Right renal cortex interstitium (tissue), 3 donors: ENCODE measurements around the gene ARHGAP27. TPM values are rescaled to one million over a fixed set of nuclear protein-coding genes. Genes with fewer than 3 reads are reported as not detected.

ENCODE experiments used
- DNase-seq, 3 donors: peaks; one replicate each; pipeline ENCODE4 v3.0.0-alpha.2; 2013; ENCODE audit warnings: low read depth in 3 of 3, low spot score in 2 of 3
- polyA plus RNA-seq, 3 donors: library from polyadenylated mRNA; unstranded; fragments of 120-200 nt; gene quantifications; one replicate each; pipeline ENCODE4 v1.2.1, GENCODE V29; 2013; ENCODE audit not compliant: insufficient read length in 3 of 3

The ARHGAP27 gene
- polyA plus RNA-seq, 3 donors: 10.9 to 11.7 (median 11.2) TPM

DNA sequence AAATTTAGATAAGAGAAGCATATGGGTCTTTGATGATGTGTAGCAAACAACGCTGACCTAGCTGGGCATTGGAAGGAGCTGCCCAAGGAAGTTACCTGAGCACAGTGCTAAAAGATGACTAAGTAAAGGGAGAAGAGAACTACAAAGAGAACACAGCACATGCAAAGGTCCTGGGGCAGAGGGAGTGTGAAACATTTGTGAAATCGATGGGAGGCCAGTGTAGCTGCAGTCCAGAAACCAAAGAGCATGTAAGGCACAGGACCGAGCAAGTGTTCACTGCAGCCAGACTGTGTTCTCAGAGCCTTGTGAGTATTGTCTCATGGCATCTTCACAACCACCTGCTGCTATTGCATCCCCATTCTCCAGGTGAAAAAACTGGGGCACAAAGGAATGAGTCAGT lies 44.9 kb downstream of the ARHGAP27 start:
- no peak for DNase-seq

DNA sequence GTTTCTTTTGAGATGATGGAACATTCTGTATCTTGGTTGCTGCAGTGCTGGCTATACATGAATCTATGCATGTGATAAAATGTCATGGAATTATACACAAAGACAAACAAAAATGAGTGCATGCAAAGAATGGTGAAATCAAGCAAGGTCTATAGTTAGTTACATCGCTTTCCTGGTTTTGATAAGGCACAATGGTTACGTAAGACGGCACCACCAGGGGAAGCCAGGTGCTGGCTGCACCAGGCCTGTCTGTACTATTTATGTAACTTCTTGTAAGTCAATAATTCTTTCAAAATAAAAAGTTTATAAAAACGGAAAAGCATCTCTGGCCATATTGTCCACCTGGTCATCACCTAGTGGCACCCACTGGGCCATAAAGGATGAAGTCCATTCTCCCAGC lies 46.5 kb downstream of the ARHGAP27 start:
- DNase-seq: no peak

DNA sequence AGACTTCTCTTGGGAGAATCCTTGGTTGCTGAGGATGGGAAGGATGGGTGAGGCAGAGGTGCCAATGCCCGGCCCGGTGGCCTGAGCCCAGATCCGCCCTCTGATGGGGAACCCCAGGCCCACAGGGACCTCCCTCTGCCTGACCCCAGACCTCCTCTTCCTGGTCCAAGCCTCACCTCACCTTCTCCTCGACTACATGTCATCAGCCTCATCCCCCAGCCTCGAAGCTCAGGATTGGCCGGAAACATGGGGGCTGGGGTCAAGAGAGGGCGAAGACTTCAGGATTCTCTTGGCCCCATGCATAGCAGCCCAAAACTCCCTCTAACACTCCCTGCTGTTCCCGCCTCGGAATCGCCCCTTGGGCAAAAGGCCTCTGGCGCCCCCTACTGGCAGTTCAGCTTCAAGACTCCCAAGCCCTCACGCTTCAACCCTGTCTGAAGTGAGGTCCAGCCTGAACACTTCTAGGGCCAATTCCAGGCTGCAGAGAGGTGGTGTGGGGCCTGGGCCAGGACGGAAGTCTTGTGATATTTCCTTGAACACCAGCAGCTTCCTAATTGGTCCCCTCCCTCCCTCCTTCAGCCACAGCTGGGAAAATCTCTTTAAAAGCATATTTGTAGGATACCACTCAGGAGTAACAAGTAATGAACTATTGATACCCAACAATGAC lies 47.2 kb downstream of the ARHGAP27 start:
- DNase-seq: peak in 1 of 3 donors; percentile 73

DNA sequence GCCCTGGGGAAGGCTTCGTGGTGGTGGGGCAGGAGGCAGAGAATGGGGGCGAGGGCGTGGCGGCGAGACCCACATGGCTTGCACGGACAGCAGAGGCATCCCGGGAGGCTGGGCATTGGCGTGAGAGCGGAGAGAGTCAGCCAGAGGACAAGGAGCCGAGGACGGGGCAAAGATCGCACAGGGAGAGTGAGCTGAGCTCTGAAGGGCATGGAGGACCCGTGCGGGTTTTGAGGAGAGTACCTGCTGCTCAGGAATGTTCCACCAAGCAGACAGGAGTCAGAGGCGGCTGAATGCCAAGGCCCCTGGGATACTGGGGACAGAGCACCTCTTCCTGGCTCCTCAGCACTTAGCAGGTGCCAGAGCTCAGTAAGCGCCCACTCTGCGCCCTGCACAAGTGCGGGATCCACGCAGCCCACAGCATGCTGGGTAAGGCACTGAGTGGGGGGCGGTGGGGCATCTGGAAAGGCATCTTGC lies 47.8 kb downstream of the ARHGAP27 start:
- no peak for DNase-seq

DNA sequence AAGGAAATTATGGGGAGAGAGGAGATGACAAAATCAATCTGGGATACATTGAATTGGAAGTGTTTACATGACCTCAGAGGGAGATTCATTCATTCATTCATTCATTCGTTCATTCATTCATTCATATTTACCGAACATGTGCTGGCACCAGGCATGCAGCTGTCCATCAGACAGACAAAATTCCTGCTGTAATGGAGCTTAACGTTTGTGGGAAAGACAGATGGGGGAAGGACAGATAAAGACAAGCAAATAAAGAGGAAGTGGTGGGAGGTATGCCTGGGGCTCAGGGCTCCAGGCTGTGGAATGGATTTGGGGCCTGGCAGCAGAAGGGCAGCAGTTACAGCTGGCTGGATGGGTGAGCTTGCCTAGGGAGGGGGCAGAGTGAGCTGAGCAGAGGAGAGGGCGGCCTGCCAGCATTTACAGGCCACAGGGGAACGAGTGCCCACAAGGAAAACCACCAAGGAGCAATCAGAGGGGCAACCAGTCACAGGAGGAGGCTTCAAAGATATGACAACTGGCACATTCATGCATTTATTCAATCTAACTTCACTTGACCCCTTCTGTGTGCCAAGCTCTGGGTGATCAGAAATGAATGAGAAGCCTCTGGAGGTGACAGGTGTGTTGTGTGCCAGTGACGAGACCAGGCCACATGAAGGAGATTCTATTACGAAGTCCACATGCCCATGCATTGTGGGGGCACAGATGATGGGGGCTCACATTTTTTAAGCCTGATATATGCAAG lies 48.5 kb downstream of the ARHGAP27 start:
- no peak for DNase-seq

DNA sequence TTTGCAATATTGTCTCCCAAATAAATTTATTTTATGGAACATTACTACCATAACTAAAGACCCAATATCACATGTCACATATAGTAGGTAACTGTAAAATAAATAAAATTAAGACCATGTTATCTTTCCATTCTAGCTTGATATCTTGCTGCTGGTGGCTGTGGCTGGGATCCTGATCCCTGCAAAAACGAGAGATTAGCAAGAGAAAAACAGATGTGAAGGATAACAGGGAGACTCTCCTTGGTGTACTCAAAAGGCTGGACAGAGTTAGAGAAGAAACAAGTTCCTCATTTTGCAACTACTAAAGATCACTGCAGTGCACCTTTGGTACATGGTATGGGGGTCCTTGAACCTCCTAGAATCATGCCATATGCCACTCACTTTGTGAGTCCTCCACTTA lies 49.7 kb downstream of the ARHGAP27 start:
- no peak for DNase-seq

DNA sequence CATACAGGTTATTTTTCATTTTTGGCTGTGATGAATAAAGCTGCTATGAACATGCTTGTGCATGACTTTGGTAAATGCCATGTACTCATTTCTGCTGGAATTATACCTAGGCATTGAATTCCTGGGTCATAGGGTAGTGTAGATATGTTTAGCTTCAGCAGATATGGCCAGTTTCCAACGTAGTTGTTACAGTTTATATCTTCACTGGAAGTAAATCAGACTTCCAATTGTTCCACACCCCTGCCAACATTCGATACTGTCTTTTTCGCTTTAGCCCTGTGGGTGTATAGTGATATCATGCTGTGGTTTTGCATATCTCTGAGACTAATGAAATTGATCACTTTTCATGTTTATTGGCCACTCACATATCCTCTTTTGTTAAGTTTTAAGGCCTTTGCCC lies 50.4 kb downstream of the ARHGAP27 start:
- DNase-seq: no peak

DNA sequence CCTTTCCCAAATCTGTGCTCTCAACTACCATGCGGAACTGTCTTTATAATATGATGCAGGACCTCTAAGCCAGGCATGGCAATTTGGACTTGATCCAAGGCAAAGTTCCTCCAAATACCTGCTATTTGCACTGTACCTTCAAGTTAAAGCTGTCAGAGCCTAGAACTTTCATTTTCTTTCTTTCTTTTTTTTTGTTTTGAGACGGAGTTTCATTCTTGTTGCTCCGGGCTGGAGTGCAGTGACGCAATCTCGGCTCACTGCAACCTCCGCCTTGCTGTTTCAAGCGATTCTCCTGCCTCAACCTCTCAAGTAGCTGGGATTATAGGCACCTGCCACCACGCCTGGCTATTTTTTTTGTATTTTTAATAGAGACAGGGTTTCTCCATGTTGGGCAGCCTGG lies 51.7 kb downstream of the ARHGAP27 start:
- no peak for DNase-seq

DNA sequence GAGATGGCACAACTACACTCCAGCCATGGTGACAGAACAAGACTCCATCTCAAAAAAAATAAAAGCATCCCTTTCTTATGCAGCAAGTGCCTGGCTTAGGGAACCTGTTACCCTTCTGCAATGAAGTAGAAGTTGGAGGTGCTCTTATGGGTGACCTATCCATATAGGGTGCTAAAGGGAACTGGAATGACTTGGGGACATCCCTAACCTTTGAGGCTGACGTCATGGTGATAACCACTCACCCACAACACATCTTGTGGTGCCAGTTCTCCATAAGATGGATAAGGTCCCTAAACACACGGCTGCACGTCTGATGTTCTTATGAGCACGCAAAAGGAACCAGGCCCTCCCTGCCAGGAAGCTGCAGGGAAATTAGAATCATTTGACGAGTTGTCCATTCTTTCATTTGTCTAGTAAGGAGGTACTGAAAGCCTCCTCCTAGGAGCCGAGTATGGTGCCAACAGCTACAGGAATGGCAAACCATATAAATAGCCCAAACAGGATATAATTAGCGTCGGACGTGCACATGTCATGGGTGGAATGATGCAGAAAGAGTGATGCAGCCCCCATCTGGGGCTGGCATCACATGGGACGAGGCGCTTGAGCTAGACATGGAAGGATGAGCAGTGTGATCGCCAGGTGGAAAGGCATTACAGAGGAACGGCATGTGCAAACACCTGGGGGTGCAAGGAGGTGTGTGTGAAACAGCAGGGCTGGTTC lies 52.5 kb downstream of the ARHGAP27 start:
- DNase-seq: no peak

DNA sequence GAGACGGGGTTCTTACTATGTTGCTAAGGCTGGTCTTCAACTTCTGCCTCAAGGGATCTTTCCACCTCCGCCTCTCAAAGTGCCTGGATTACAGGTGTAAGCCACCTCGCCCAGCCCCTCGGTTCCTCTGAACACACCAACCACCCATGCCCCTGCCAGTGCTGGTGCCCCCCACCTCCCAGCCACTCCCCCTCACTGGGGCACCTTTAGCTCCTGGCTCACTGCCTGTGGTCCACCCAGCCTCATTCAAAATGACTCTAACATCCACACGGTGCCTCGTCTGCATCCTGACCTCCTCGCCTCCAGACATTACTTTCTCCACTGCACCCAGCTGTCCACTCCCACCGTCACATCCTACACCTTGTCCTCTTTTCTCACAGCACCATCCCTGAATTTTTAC lies 55.3 kb downstream of the ARHGAP27 start:
- DNase-seq: no peak

DNA sequence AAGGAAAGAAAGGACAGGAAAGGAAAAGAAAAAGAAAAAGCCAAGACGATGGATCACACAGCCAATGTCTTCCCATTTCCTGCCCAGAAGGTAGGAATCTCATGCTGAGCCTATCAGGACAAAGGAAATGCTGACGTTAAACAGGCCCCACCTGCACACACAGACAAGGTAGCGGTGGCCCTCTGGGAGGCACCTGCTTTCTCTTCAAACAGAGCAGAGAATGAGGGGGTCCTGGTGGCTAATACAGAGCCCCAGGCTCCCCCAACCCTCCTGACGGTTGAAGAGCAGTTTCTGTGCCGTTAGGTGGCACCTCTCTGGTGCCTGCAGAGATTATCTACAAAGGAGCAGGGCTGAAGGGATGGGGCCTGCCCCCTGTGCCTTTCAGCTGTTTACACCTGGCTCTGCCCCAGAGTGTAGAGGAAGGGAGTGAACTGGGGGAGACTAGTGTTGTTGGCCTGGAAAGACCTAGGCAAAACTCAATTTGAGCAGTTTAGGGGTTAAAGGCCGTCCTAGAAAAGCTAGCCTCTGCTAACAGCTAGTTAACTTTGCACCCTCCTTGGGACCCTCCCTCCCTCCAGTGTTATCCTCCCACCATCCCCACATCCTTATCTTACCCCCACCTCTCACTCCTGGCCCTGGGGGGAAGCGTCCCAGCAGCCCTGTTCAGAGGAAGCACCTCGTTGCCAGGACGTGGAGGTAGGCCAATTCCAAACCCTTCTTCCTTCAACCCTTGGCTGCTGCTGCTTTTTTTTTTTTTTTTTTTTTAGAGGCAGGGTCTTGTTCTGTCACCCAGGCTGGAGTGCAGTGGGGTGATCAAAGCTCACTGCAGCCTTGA lies 56.3 kb downstream of the ARHGAP27 start:
- DNase-seq: no peak

DNA sequence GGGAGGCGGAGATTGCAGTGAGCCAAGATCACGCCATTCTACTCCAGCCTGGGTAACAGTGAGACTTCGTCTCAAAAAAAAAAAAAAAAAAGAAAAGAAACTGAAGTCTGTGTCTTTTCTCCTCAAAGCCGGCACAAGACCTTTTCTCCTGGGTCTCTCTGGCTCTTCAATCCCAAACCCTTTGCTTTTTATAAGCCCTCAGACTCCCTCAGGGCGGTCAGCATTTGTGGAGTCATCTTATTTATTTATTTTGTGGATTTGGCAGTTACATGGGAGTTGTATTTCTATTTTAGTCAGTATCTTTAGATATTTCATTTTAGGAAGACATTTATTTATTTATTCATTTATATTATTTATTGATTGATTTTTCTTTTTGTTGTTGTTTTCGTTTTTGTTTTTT lies 58.2 kb downstream of the ARHGAP27 start:
- no peak for DNase-seq

DNA sequence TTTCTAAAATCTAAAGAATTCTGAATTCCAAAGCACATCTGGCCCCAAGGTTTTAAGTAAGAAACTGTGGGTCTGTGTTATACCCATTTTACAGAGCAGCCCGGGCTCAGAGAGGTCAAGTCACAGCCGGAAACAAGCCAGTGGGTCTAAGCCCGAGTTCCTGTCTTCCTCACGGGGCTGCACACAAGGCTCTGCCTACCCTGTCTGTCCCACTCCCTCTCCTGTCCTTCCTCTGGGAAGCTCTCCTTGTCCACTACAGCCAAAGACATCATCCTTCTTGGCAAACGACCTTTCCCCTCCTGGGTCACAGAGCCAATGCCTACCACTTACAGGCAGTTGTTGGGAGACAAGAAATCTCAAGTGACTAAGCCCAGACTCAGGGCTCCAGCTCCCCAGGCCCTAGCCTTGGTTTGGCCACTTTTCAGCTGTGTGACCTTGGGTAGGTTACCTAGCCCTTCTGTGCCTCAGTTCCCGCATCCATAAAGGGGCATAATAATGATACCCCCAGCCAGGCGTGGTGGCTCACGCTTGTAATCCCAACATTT lies 60.3 kb downstream of the ARHGAP27 start:
- no peak for DNase-seq

DNA sequence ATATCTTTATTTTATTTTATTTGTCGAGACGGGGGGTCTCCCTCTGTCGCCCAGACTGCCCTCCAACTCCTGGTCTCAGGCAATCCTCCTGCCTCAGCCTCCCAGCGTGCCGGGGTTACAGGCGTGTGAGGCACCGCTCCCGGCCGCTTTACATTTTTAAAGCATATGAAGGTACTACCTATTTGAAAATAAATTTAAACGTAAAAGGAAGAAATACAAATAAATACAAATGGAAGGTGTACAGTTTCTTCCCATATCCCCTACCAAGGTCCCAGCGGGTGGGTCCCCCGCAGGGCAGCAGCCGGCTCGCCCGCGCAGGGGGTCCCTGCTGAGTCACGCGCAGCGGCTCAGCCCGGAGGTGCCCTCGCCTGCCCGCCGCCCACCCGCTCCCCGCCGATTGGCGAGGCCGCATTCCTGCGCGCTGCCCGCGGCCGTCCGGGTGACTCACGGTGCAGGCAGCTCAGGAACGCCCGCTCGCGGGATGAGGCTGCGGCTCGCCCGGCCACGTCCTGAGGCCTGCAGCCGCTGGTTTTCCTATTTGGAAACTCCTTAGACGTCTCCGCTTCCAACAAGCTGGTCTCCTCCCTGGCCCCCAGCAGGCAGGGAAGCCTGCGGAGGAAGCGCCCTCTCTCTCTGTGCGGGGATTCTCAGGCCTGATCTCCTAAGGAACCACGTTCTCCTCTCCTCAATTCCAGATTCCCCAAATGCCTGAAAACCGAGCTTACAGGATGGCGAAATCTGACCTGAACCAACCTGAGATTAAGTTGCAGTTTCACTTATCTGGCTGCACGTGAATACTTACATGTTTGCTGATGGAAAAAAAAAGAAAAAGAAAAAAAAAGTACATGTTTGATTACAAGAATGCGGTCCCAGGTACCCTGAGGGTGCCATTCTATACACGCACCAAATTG lies 61.0 kb downstream of the ARHGAP27 start:
- DNase-seq: peak in 1 of 3 donors; percentile 65

DNA sequence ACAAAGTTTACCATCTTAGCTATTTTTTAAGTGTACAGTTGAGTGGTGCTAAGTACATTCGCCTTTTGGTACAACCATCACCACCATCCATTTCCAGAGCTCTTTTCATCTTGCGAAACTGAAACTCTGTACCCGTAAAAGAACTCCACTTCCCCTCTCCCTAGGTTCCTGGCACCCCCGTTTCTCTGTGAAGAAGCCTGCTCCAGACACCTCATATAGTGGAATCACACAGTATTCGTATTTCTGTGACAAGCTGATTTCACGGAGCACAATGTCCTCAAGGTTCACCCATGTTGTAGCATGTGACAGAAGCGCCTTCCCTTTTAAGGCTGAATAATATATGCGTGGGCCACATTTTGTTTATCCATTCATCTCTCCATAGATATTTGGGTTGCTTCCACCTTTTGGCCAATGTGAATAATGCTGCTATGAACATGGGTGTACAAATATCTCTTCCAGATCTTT lies 61.7 kb downstream of the ARHGAP27 start:
- no peak for DNase-seq

DNA sequence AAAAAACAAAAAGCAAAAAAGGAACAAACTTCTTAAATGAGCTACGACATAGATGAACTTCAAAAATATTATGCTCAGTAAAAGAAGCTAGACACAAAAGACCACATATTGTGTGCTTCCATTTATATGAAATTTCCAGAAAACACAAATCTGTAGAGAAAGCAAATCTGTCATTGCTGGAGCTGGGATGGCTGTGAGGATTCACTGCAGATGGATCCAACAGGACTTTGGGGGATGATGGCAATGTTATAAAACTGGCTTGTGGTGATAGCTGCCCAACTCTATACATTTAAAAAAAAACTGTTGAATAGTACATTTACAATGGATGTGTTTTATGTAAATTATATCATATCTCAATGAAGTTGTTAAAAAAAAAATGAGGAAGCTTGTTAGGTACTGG lies 63.2 kb downstream of the ARHGAP27 start:
- no peak for DNase-seq

DNA sequence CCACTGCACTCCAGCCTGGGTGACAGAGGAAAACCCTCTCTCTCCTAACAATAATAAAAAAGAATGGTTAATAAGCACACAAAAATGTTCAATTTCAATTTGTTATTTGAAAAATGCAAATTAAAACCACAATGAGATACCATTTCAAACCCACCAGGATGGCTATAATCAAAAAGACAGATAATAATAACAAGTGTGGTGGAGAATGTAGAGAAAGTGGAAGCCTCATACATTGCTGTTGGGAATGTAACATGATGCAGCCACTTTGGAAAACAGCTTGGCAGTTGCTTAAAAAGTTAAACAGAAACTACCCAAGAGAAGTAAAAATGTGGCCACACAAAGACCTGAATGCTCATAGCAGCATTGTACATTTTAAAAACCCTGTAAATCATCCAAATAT lies 64.0 kb downstream of the ARHGAP27 start:
- DNase-seq: no peak

DNA sequence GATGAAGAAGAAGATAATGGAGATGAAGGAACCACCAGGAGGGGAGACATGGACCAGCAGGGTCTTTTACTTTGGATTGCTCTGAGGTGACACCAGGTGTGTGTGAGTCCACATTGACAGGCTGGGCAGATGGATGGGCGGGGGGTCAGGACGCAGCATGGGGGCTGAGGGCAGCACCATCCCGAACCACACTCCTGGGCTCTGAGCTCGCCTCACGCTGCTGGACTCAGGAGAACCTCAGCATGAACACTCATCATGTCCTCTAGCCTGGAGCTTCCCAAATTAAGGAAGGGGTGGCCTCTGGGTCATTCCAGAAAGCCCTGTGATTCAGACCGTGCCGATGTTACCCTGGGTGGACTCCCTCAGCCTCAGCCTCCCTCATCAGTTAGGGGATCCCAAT lies 65.5 kb downstream of the ARHGAP27 start:
- DNase-seq: no peak

DNA sequence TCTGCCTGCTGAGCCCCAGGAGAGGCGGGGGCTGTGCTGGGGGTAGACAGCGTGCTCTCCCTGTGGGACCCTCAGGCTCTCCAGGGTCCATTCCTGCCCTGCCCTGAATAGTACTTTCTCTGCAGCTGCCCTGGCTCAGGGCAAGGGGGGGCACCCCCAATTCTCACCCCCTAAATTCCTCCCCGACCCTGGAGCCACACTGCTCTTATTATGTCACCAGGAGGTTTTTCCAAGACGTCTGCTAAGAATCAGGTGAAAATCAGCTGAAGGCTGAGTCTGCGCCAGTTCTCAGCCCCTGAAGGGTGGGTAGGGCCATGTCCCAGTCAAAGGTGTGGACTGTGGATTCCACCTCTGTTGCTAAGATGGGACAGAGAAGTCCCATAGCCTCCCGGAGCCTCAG lies 66.0 kb downstream of the ARHGAP27 start:
- no peak for DNase-seq
